Measurements from ENCODE around the gene DDX41. TPM values are rescaled to one million over a fixed set of nuclear protein-coding genes. Genes with fewer than 3 reads are reported as not detected.
A peak's percentile ranks its signal among the peaks of the same experiment; 100 is the strongest.

DDX41 gene
- total and polyA plus RNA-seq, 2 experiments from 2014 or later = 67.9 to 117 TPM

DNA sequence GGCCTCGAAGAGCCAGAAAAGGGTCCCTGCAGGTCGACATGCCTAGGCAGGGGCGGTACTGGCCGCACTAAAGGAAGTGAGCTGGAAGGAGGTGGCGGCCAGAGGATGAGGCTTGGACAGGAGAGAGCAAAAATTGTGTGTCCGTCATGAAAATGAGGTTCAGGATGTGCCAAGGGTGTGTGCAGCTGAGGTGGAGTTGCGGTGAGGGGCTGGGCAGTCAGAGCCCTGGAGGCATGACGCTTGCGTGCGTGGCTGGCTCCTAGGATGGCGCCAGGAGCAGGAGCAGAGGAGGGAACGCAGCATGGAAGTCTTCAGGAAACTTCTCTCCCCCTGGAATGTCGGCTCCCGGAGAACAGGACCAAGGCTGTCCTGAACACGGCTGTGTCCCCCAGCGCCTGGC, 13.9 kb downstream of the DDX41 start:
- no peak overlapping the region for H2AFZ ChIP-seq
- H3K27me3 ChIP-seq (replicated peaks; ENCODE audit: insufficient read depth) = no peaks in the 10 kb centered on the region
- H3K9ac ChIP-seq = no peak overlapping the region
- TF ChIP-seq EZH2 (IDR thresholded peaks at IDR 0.05; ENCODE audit: insufficient read depth, poor library complexity, severe bottlenecking) = no peak
- no peak for TF ChIP-seq EZH2phosphoT487 (IDR thresholded peaks at IDR 0.05; ENCODE audit: insufficient read depth, low read depth)
- no peaks in the 10 kb centered on the region for H3K9me2 ChIP-seq (ENCODE audit: insufficient read depth)
- in situ Hi-C loops (cut with MboI) = no loop called here
- H3K36me3 ChIP-seq (ENCODE audit: low read depth) = no peaks in the 10 kb centered on the region
- no peaks in the 10 kb centered on the region for H4K20me1 ChIP-seq (ENCODE audit: insufficient read depth)
- no peaks in the 10 kb centered on the region for H3K79me2 ChIP-seq (ENCODE audit: insufficient read depth)
- H3K4me3 ChIP-seq = no peak overlapping the region
- DNase-seq = no peak
- no peak overlapping the region for H3K4me2 ChIP-seq (ENCODE audit: unreplicated experiment)
- H3F3A ChIP-seq (ENCODE audit: insufficient read depth) = peaks cover 16% of the 10 kb centered on the region; the same call in 1 of the 2 replicates
- H3K27ac ChIP-seq = no peak overlapping the region
- no peaks in the 10 kb centered on the region for H3K9me3 ChIP-seq (ENCODE audit: low read depth)
- H3K4me1 ChIP-seq (ENCODE audit: insufficient read depth) = no peaks in the 10 kb centered on the region; the same call in 1 of the 2 replicates
- 83 to 84% methylated on average over 16 of the region's 16 CpGs for WGBS, 2 experiments (ENCODE audit: low coverage in 1 of 2, low lambda C conversion rate in 2 of 2, missing lambda C conversion rate in 2 of 2)

DNA sequence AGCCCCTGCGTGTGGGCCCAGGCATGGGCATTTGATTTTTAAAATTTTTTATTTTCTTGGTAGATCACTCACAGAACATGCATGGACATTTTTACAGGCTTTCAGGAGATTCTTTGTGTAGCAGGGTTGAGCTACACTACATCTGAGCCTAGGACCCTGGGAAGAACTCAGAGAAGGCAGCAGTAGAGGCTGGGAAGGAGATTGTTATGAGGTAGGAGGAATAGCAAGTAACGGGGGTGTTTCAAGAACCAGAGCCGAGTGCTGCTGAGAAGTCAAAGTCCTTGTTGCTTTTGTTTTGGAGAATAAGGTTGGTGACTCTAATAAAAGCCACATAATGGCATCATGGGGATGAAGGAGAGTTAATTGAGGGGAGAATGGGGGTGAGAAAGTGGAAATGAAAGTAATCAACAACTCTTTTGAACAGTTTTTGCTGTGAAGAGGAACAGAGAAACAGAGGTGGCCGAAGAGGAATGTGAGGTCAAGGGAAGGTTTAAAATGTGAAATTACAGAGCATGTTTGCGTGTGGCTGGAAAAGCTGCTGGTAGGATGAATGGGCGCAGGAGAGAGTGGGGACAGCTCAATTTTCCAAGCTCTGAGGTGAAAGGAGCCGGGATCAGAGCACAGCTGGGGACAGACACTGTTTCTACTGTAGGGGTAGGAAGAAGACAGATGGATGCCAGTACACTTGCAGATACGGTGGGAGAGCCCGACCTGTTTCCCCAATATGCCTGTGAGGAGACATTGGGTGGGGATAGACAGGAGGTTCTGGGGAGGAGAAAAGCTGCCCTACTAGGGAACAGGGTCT, 14.7 kb downstream of the DDX41 start:
- H3K79me2 ChIP-seq (ENCODE audit: insufficient read depth) = no peaks in the 10 kb centered on the region
- H3K27ac ChIP-seq = no peak overlapping the region
- in situ Hi-C loops (cut with MboI) = no loop called here
- WGBS, 2 experiments (ENCODE audit: low coverage in 1 of 2, low lambda C conversion rate in 2 of 2, missing lambda C conversion rate in 2 of 2) = 59 to 60% methylated on average over 9 of the region's 9 CpGs
- H3K9me3 ChIP-seq (ENCODE audit: low read depth) = no peaks in the 10 kb centered on the region
- no peaks in the 10 kb centered on the region for H3K27me3 ChIP-seq (replicated peaks; ENCODE audit: insufficient read depth)
- TF ChIP-seq EZH2 (IDR thresholded peaks at IDR 0.05; ENCODE audit: insufficient read depth, poor library complexity, severe bottlenecking) (no peak), EZH2phosphoT487 (IDR thresholded peaks at IDR 0.05; ENCODE audit: insufficient read depth, low read depth) (no peak)
- no peak overlapping the region for H2AFZ ChIP-seq
- H3K4me3 ChIP-seq = no peak overlapping the region
- no peak overlapping the region for H3K4me2 ChIP-seq (ENCODE audit: unreplicated experiment)
- no peaks in the 10 kb centered on the region for H3K36me3 ChIP-seq (ENCODE audit: low read depth)
- no peak for DNase-seq
- H3K9me2 ChIP-seq (ENCODE audit: insufficient read depth) = no peaks in the 10 kb centered on the region
- H4K20me1 ChIP-seq (ENCODE audit: insufficient read depth) = no peaks in the 10 kb centered on the region
- peaks cover 16% of the 10 kb centered on the region; the same call in 1 of the 2 replicates for H3F3A ChIP-seq (ENCODE audit: insufficient read depth)
- H3K9ac ChIP-seq = no peak overlapping the region
- no peaks in the 10 kb centered on the region; the same call in 1 of the 2 replicates for H3K4me1 ChIP-seq (ENCODE audit: insufficient read depth)

DNA sequence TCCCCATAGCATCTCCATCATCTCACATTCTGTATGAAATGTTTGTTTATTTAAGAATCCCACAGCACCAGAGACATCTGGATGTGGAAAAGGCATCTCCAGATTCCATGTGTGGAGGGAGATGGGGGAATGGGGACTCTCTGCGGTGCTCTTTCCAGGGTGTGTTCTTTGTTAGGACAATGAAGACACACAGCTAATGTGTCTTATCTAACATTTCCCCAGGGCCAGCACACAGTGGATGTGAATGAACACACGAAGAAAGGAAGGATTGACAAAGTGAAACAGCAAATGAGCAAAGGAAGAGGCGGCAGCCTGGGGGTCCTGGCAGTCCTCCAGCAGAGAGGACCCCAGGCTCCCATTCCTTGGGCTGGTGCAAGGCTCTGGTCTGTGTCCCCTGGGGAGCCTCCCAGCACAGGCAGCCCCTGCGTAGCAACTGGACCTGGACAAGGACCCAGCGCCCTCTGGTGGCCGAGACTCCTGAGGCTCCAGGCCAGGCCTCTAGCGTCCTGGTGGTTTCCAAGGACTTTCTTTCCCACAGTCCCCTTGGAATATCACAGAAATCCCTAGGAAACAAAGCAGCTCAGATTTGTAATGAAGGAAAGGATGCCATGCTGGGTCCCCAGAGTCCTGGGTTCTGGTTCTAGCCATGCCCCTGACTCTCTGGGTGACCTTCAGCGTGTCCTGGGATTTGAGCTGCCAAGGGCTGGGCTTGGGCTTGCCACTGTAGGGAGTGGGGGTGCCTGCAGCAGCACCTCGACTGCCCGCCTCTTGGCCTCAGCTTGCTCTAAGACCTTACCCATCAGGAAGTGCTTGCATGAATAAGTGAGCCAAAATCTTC, 15.9 kb downstream of the DDX41 start:
- DNase-seq = peak; percentile 90
- Histone ChIP-seq H2AFZ (peak overlapping the region; percentile 32; the same call in 1 of the 2 replicates), H3K27me3 (replicated peaks; ENCODE audit: insufficient read depth) (no peaks in the 10 kb centered on the region), H3F3A (ENCODE audit: insufficient read depth) (peaks cover 17% of the 10 kb centered on the region), H3K9ac (no peak overlapping the region), H3K4me3 (no peak overlapping the region), H3K4me1 (ENCODE audit: insufficient read depth) (no peaks in the 10 kb centered on the region; the same call in 1 of the 2 replicates), H3K79me2 (ENCODE audit: insufficient read depth) (peaks cover 7% of the 10 kb centered on the region), H3K9me3 (ENCODE audit: low read depth) (no peaks in the 10 kb centered on the region), H3K9me2 (ENCODE audit: insufficient read depth) (no peaks in the 10 kb centered on the region), H3K4me2 (ENCODE audit: unreplicated experiment) (no peak overlapping the region), H3K36me3 (ENCODE audit: low read depth) (no peaks in the 10 kb centered on the region), H3K27ac (peak overlapping the region; percentile 28; the same call in 1 of the 2 replicates), H4K20me1 (ENCODE audit: insufficient read depth) (no peaks in the 10 kb centered on the region)
- WGBS, 2 experiments (ENCODE audit: low coverage in 1 of 2, low lambda C conversion rate in 2 of 2, missing lambda C conversion rate in 2 of 2) = 15 to 18% methylated on average over 10 of the region's 10 CpGs
- TF ChIP-seq EZH2phosphoT487 (IDR thresholded peaks at IDR 0.05; ENCODE audit: insufficient read depth, low read depth) = no peak
- in situ Hi-C loops (cut with MboI) = no loop called here

DNA sequence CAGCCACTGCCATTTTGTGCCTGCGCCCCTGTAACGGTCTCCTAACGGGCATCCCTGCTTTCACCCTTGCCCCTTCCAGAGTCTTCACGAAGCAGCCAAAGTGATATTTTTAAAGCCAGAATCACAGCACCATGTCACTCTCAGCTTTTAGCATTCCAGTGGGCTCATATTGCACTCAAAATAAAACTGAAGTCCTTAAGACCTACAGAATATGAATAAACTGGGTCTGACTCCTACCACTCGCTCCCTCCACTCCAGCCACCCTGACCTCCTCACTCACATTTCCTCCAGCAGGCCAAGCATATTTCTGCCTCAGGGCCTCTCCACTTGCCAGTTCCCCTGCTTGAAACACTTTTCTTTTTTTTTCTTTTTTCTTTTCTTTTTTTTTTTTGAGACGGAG, 16.9 kb downstream of the DDX41 start:
- 84 to 87% methylated on average over 5 to 6 of the region's 6 CpGs for WGBS, 2 experiments (ENCODE audit: low coverage in 1 of 2, low lambda C conversion rate in 2 of 2, missing lambda C conversion rate in 2 of 2)
- no peaks in the 10 kb centered on the region for H3K36me3 ChIP-seq (ENCODE audit: low read depth)
- H3K9me3 ChIP-seq (ENCODE audit: low read depth) = no peaks in the 10 kb centered on the region
- H3F3A ChIP-seq (ENCODE audit: insufficient read depth) = peaks cover 20% of the 10 kb centered on the region
- no peak overlapping the region for H3K27ac ChIP-seq
- H3K79me2 ChIP-seq (ENCODE audit: insufficient read depth) = peaks cover 8% of the 10 kb centered on the region
- no peak for TF ChIP-seq EZH2phosphoT487 (IDR thresholded peaks at IDR 0.05; ENCODE audit: insufficient read depth, low read depth)
- no peak for TF ChIP-seq EZH2 (IDR thresholded peaks at IDR 0.05; ENCODE audit: insufficient read depth, poor library complexity, severe bottlenecking)
- H3K9ac ChIP-seq = no peak overlapping the region
- H3K4me3 ChIP-seq = no peak overlapping the region
- no peaks in the 10 kb centered on the region for H4K20me1 ChIP-seq (ENCODE audit: insufficient read depth)
- H3K4me1 ChIP-seq (ENCODE audit: insufficient read depth) = peaks cover 6% of the 10 kb centered on the region
- H3K4me2 ChIP-seq (ENCODE audit: unreplicated experiment) = no peak overlapping the region
- no peaks in the 10 kb centered on the region for H3K27me3 ChIP-seq (replicated peaks; ENCODE audit: insufficient read depth)
- no peak for DNase-seq
- in situ Hi-C loops (cut with MboI) = no loop called here
- no peaks in the 10 kb centered on the region for H3K9me2 ChIP-seq (ENCODE audit: insufficient read depth)
- H2AFZ ChIP-seq = no peak overlapping the region

Data from GM23248 (cell line).